ENCODE measurements around the gene ZEB2. TPM values are rescaled to one million over a fixed set of nuclear protein-coding genes. Genes with fewer than 3 reads are reported as not detected.

ZEB2 gene
- total and polyA plus RNA-seq, 2 of the 8 experiments (the other 6 are each of a cell fraction or from before 2014, with no cell fraction given) = 0.38 TPM; not detected in 1

DNA sequence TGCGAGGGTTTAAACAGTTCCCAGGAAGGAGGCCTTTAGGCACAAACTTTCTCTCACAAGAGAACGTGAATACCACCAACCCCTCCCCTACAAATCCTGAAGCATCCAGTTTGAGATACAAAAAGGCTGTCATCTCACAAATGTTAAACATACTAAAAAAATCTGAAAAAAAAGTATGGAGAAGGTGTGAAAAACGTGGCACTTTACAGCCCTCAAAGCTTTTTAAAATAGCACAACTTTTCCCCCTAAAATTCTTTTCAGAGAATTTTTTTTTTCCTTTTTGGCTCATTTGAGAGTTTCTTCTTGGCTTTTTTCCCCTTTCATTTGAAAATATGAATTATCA is 10.1 kb downstream of the ZEB2 start:
- CTCF ChIA-PET (ENCODE audit: partially characterized antibody) = interaction anchor here (0.8 to 2.0 kb wide), 4 partner anchors 10 to 347 kb away, joined by 3 to 8 read pairs (median 4); partner anchors contain the start of gene ZEB2
- H2AK5ac ChIP-seq (ENCODE audit: low read depth, low read length) = no peak overlapping the region
- H3K27ac ChIP-seq (ENCODE audit: low read depth, low read length) = no peak overlapping the region
- no peak overlapping the region for H3K9ac ChIP-seq (replicated peaks in 1 of 4; ENCODE audit: extremely low read depth in 1 of 4, low read depth in 3 of 4, low read length in 3 of 4)
- no peak overlapping the region for H3K4ac ChIP-seq (replicated peaks; ENCODE audit: insufficient read length, low read depth, low read length)
- no peaks in the 10 kb centered on the region; the same call in none of the 2 replicates for H3K23me2 ChIP-seq (ENCODE audit: low read depth, low read length)
- no peak overlapping the region for H2BK20ac ChIP-seq (ENCODE audit: low read length)
- no peak overlapping the region for H3K14ac ChIP-seq (ENCODE audit: insufficient read length)
- H3K79me2 ChIP-seq (ENCODE audit: control insufficient read depth in 1 of 2, insufficient read depth in 2 of 2, low read length in 2 of 2) = no peaks in the 10 kb centered on the region
- FAIRE-seq (no peak), DNase-seq (ENCODE audit: low read depth in 1 of 2, low spot score in 2 of 2) (no peak)
- peaks cover 23 to 51% (median 48%) of the 10 kb centered on the region in 4 experiments for H3K27me3 ChIP-seq (replicated peaks in 1 of 4; ENCODE audit: control insufficient read depth in 3 of 4, extremely low read depth in 1 of 4, insufficient read depth in 3 of 4, low read length in 3 of 4)
- peak overlapping the region; percentile 40 to 79; a peak in 1 of 4 replicates for H3K4me2 ChIP-seq (ENCODE audit: insufficient read depth in 1 of 2, low read depth in 2 of 2, low read length in 2 of 2)
- no peak overlapping the region for H2BK15ac ChIP-seq (ENCODE audit: low read length)
- 12% methylated on average over 3 of the region's 3 CpGs; no CpG with 5 or more reads in 1 of the 2 experiments for WGBS, 2 experiments (ENCODE audit: extremely low coverage in 1 of 2, insufficient coverage in 1 of 2, insufficient read length in 1 of 2, insufficient replicate concordance in 2 of 2, low coverage in 1 of 2, low lambda C conversion rate in 2 of 2, missing lambda C conversion rate in 1 of 2)
- H2BK5ac ChIP-seq (ENCODE audit: low read depth, low read length) = no peak overlapping the region
- H2BK12ac ChIP-seq (ENCODE audit: low read depth, low read length) = peak overlapping the region; percentile 69; the same call in 1 of the 2 replicates
- H4K5ac ChIP-seq (ENCODE audit: insufficient read length, low read depth, low read length) = no peak overlapping the region
- H3K4me1 ChIP-seq (replicated peaks in 1 of 4; ENCODE audit: control insufficient read depth in 3 of 4, insufficient read depth in 4 of 4, low read length in 3 of 4) = peaks cover 12 to 47% (median 28%) of the 10 kb centered on the region in 4 experiments; a peak in 6 of 7 replicates
- no peaks in the 10 kb centered on the region for H3K36me3 ChIP-seq (ENCODE audit: control insufficient read depth in 2 of 4, insufficient read depth in 4 of 4, low read length in 3 of 4)
- no peak overlapping the region for H4K91ac ChIP-seq (replicated peaks; ENCODE audit: insufficient read length, low read length)
- no peak overlapping the region for H3K23ac ChIP-seq (ENCODE audit: insufficient read length)
- no peak overlapping the region for H4K8ac ChIP-seq (ENCODE audit: extremely low read depth, insufficient read depth, low read length)
- no peak overlapping the region for H3K56ac ChIP-seq (replicated peaks; ENCODE audit: insufficient read length, low read depth, low read length)
- no peak overlapping the region for H2AFZ ChIP-seq (ENCODE audit: low read length)
- peak overlapping the region in 2 of 4 experiments; percentile 7 to 45; a peak in 3 of 8 replicates for H3K4me3 ChIP-seq (ENCODE audit: extremely low read depth in 1 of 4, insufficient read depth in 2 of 4, low read depth in 3 of 4, low read length in 4 of 4)
- TF ChIP-seq, protein P1, sequence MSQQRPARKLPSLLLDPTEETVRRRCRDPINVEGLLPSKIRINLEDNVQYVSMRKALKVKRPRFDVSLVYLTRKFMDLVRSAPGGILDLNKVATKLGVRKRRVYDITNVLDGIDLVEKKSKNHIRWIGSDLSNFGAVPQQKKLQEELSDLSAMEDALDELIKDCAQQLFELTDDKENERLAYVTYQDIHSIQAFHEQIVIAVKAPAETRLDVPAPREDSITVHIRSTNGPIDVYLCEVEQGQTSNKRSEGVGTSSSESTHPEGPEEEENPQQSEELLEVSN (IDR thresholded peaks at IDR 0.05) = peak; percentile 68; the same call in 1 of the 2 replicates
- no peak for TF ChIP-seq PHF8 (conservative IDR thresholded peaks at IDR 0.05; ENCODE audit: low read depth, low read length)
- no peak for TF ChIP-seq SIN3A (conservative IDR thresholded peaks at IDR 0.05 in 1 of 2, IDR thresholded peaks at IDR 0.05 in 1 of 2; ENCODE audit: low read depth in 1 of 2, low read length in 2 of 2)
- TF ChIP-seq CHD1 (IDR thresholded peaks at IDR 0.05; ENCODE audit: low read depth, low read length) = no peak
- H3K9me3 ChIP-seq (ENCODE audit: insufficient read depth in 2 of 2, low read depth in 1 of 2, low read length in 1 of 2) = no peaks in the 10 kb centered on the region
- no peak overlapping the region; the same call in 1 of the 2 replicates for H3K18ac ChIP-seq (ENCODE audit: extremely low read depth, low read length)
- H3K79me1 ChIP-seq (ENCODE audit: low read depth, low read length) = no peaks in the 10 kb centered on the region
- H4K20me1 ChIP-seq (replicated peaks in 1 of 2; ENCODE audit: control insufficient read depth in 1 of 2, insufficient read depth in 2 of 2, low read length in 2 of 2) = peaks cover 0 to 2% of the 10 kb centered on the region in 2 experiments
- no peak overlapping the region for H2BK120ac ChIP-seq (replicated peaks; ENCODE audit: low read depth, low read length)
- POLR2A ChIA-PET (ENCODE audit: partially characterized antibody) = no interaction called here
